ENCODE results near the gene TSPAN13.

Gene TSPAN13

DNA sequence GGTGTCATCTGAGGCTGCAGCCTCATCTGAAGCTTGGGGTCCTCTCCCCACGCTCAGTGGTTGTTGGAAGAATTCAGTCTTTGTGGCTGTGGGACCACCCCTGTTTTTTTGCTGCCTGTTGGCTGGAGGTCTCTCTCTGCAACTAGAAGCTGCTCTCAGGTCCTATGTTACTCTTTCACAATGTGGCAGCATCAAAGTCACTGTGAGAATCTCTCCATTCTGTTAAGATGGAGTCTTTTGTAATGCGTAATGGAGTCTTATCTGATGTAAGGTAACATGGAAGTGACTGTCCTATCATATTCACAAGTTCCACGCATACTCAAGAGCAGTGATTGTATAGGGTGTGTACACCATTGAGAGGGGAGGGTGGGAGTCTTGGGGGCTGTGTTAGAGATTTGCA is 24.9 kb downstream of the TSPAN13 start:
- DNase-seq, result no peak

DNA sequence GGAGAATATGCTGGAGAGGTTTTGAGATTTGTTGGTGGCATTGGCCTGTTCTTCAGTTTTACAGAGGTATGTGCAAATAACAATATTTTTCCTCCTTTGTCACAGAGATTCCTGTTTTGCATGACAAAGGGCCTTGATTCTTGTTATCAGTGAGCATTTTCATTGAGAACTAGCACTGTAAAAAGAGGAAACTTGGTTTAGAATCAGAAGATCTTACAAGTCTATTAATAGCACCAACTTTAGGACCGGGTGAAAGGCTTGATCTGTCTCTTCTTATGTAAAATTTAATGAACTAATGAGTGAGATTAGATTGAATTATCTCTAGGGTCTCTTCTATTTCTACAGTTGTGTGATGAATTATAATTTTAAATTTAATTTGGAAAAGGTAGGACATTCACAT is 25.5 kb downstream of the TSPAN13 start:
- no peak for DNase-seq

DNA sequence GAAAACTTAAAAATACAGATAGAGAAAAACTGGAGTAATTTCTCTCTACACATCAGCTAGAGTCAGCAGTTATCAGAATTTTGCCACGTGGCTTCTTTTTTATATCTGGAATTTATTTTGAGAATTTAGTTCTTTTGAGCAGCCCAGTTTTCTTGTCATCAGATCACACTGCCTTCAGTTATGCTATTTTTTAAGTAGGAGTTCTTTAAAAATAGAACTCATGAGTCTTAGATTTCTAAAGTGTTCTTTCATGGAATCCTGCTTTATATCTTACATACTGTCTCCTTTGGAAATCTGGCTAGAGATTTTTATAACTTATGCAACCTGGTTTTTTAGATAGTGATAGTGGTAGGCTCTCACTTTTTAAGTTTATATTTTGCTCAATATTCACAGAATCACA is 27.0 kb downstream of the TSPAN13 start:
- no peak for DNase-seq

DNA sequence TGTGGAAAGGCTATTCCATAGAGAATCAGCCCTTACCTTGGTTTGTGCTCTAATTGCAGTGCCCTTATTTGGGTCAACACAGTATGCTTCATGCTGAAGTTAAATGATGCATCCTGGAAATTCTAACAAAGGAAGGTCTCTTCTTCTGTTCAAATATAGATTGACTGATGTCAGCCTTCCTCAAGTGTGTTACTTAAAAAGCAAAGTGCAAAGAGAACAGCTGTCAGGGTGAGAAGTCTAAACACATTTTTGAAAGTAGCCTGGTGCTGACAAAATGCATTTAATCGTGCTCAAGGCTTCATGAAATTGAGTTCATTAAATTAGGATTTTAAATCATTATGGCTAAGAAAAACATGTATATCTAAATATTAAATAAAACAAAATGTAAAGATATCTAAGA is 31.8 kb downstream of the TSPAN13 start:
- DNase-seq, result peak; percentile 12

DNA sequence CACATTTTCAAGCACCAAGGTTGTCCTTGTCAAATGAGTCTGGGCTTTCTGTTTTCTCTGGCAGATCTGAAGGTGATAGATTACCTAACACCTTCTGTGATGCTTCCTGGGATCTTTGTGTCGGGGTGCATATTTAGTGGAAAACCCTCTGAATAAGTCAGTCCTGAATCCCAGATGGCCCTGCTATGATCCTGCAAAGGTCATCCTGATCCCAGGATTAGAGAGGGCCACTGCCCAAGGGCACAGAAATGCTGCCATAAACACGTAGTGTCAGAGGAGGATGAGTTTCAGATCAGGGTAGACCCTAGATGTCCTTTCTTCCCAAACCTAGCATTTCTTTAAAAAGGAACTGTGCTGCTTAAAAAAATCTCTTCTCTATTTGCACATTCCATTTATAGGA is 32.3 kb downstream of the TSPAN13 start:
- no peak for DNase-seq

DNA sequence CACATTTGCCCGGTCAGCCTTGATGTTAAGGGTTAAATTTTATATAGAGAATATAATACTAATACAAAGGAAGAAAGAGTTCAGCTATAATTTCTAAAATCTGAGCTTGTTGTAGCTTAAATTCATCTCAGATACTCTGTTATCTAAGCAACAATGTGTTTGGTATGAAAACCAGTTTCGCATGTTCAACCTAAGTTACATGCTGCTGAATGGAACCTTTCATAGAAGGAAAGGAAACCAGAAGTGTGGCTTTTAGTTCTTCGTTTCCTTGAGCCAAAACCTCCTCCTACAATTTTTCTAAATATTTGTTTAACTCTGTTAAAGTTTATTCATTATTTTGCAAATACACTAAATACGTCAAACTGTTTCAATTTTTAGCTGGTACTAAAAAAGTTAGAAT is 32.7 kb downstream of the TSPAN13 start:
- DNase-seq, result no peak

DNA sequence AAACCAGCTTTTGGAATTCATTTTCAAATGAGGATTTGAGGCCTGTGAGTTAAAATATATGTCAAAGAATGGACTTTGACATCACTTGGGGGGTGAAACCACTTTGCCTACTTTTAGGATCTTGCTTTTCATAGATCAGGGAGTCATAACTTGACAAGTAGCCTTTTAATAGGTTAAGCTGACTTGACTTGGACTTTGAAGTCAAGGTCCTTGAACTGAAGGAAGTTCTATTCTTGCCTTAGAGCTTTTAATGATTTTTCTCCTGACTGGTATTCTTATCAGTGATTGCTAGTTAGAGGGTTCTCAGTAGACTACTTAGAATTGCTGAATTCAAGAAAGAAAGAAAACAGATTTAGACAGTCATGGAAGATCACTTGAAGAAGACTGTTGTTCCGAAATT is 33.6 kb downstream of the TSPAN13 start:
- DNase-seq, result no peak

DNA sequence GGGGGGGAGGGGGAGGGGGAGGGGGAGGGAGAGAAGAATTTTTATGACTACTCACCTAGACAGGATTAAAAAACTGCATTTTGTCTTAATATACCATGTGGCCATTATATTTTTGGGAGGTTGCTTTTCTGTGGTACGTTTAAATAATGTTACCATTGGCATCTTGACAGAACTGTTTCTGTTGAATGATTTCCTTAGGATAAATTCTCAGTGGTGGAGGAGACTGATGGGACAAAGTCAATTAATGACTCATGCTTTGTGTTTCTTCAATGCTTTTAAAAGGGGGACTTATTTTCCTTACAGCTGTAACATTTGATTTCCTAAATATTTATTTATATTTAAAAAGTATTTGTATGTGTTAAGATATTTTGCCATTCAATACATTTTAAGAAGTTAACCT is 37.5 kb downstream of the TSPAN13 start:
- no peak for DNase-seq

DNA sequence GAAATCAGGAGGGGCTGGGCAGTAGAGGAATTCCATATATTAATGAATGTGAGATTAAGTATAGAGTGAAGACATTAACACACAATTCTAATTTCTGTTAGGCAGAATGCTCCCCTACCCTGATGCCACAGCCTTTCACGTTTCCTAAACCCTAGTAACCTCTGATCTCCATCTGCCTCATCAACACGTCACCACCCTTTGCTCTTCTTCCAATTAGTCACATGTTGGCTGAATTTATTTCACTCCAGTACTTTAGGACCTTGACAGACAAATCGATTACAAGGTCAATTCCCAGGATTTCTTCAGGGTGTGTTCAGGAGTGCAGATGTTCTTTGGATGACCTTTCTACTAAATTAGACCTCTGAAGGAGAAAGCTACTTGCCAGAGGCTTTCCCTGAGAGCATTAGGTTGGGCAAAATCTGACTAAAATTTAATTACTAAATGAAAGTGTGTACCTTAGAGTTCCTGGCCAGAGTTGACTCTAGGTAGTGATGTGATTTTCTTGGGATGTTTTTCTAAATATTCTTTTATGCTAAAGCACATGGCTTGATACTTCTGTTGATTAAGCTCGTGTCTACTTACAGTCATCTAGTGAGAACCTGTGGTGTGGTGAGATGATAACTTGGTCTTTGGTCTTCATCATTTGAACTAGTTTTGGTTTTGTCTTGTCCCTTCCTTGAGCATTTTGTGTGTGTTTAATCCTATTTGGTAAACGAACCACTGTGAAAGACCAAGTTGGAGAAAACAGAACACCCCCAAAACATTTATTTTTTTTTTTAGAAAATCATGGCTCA is 38.5 kb downstream of the TSPAN13 start:
- no peak for DNase-seq

DNA sequence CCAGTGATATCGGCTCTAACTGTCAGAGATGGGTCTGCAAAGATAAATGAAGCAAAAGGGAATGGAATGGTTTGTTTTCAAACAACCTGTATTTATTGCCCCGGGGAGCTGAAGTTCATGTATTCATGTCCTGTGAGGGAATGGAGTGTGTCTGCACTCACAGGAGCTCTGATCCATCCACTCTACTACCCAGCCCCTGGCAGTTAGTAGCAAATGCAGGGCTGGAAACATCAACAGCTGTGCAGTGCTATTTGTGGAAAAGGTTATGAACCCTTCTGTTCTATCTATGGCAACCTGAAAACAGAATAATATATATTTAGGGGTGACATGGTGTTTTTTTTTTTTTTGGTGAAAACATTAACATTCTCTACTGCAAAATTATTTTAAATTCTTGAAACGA is 41.4 kb downstream of the TSPAN13 start:
- no peak for DNase-seq

DNA sequence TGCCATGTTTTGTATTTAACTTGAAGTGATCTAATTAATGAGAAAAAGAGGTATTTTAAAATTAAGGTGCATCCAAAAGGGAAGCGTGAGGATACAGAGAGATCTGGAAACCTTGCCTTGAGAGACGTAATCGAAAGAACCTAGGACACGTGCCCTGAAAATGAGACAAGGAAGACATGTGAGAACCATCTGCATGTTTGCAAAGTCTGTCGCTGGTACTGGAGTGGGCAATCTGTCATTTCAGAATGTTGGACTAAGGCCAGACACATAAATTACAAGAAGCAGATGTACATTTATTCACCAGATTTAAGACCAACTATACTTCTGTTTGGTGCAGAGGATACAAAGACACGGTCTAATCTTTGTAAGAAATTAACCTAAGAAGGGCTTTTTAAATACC is 42.1 kb downstream of the TSPAN13 start:
- DNase-seq, result peak; percentile 40

DNA sequence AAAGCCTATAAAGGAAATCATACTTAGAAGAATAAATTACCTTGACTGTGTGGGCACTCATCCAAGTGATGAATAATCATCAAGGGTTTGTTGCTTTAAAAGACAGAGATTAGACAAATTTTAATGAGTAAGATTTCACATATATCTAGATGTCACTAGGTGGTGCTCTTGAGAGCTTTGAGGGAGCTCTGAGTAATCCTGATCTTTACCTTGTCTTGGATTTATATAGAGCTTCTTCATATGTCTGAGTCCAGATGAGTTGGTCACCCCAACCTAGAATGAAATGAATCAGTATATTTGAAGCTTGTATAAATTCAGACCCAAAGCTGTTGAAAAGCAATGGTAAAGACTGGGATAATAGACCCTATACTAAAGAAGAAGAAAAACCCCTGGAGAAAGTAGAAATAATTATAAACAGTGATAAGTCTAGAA is 47.6 kb downstream of the TSPAN13 start:
- peak; percentile 62 for DNase-seq

DNA sequence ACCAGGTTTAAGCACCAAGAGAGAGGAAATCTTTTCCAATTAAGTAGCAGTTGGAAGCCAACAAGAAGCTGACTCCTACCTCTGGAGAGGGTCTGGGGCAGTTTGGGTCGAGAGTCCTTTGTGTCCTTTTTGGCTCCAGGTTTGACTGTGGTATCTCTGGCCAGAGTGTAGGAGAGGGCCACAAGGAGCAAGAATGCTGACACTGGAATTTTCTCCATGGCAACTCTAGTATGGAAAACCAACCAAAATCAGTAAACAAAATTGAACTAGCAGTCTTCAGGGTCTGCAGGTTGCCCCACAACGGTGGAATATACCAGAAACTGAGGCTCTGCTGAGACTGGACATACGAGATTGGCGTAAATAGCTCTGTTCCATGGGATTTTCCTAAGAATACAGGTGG is 48.0 kb downstream of the TSPAN13 start:
- DNase-seq, result no peak

DNA sequence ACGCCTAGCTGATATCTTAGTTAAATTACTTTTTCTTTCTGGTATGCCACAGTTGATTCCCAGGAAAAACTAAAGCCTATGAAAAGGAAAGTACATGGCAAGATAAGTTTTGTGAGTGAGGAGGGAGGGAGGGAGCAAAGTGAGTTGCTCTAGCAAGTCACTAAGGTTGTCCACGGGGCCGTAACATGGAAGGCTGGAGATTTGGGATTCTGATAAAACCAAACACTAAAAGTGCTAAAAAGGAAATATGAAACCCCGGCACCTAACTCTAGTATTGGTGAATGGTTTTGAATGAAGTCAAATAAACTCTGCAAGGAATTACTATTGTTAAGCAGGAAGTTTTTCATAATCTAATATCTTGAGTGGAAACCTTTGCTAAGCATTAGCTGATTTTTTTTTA is 49.6 kb downstream of the TSPAN13 start:
- no peak for DNase-seq

DNA sequence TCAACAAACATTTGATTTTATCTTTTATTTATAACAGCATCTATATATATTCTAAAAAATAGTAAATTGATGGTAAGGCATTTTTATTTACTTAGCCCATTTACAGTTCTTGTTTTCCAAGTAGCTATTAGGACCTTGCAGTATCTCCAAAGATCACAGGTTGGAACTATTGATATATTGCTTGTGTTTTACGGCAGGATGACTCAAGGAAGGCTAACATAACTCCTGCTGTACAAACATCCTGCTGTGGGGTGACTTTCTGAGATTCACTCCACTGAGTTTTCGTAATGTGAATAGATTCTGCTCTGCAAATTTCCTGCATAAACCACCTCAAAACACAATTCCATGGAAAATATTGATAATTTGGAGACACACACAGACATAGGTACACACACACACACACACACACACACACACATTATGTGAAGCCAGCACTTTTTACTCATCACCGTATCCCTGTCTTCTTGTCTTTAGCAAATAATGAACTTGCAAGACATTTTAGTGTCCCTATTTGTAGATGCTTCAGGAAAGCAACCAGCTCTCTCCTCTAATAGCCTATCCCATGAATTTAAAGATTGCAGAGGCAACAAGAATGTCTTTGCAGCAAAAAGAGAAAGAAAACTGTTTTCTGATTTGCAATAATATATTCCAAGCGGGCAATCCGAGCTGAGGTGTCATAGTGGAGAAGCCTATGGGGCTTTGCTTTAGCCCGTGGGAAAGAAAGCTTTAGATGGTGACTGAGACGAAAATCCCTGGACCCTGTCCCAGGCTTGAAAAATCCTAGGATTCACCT is 50.5 kb downstream of the TSPAN13 start:
- peak; percentile 24 for DNase-seq

DNA sequence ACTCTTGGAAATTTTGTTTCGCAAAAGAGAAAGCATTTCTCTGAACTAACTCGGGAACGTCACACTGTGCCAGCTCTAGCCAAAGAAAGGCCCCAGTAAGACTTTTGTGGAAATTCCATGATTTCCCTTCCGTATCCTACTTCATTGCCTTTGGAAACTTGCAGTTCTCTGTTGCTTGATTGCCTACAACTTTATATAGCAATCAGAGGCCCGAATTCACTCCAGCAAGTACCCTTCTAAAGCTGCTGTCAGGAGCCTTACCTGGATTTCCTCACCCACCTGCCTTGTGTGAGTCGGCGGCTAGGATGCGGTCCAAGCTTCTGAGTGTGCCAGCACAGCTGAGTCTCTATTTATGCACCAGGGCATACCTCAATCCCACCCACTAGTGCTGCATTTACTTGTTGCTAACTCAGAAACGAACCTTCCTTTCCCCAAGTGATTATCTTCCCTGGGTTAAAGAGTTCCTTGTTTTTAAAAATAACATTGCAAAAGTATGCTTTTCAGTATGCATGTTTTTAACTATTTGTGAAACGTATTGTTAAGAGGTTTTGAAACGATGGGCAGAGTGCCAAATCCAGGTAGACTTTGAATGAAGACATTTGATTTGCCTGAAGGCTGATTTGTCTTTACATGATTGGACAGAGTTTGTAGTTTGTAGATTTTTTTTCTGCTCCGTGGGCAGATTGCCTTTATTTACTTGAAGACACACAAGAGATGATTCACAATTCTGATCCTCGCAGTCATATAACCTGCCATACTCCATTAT is 51.3 kb downstream of the TSPAN13 start, which contains the start of gene AGR2:
Gene AGR2, minus strand, starts transcription at position 326 of the 766 bp plus-strand sequence. CDS start 3,203 bp downstream, outside the sequence.
- peak; percentile 32 for DNase-seq

DNA sequence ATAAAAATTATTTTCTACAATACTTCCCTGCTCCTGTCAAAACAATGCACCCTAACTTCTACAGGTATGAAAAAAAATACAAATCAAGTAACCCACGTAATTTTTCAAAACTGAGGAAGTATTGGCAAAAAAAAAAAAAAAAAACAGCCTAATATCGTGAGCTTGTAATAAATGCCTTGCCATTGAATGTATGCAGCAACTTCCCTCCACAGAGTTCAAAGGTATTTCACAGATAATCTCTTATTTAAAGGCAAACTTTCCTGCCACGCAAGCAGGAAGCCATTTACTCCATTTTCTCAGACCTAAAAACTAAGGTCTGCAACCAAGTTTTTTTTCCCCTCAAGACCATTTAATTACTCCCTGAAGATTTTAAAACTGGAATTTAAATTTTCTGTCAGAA is 51.9 kb downstream of the TSPAN13 start:
- no peak for DNase-seq

DNA sequence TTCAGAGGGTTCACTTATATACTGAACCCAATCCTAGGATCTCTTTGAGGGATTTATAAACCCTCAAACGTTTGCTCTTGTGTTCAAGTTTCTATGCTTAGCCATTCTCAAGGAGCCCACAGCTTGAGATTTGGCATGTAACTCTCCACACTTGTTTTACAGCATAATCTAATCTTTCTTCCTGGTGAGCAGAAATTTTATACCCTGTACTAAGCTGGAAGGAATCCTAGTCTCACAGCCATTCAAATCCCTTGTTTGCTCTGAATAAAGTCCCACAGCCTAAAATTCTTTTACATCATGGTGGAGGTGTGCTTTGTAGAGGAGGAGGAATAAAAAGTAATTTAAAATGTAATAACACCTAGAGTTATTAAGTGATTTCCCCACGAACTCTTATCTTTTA is 56.6 kb downstream of the TSPAN13 start:
- DNase-seq, result no peak

DNA sequence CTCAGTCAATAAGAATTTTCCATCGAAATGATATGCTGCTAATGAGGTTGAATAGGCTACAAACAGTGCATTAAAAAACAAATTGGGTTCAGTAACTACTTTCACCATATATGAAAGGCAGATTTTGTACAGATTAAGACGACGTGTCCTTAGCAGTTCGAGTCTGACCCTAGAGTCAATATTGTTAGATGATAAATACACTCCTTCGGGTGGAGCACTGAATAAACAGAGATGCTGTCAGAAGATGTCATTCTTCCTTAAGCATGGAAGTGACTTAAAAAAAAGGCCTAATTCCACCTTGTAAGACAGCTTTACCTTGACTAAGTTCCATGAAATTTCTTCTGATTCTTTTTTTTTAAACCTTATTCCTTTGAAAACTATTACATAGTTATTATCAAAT is 57.0 kb downstream of the TSPAN13 start:
- DNase-seq, result no peak

DNA sequence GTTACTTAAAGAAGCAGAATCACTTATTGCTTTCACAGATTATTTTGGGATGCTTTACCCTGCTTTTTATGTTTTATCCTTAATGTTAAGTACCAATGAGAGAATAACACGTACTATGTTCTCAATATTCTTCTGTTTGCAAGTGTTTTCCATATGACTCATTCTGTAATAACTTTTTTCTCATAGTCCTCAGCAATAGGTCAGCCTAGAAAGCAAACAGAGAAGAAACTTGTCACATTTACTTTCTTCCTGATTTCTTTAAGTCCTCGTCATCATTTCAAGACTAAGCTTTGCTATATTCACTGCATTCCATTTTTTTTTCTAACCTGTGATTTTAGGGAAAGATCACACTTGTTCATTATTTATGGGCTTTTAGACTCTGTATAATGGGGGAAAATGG is 58.0 kb downstream of the TSPAN13 start:
- DNase-seq, result no peak

DNA sequence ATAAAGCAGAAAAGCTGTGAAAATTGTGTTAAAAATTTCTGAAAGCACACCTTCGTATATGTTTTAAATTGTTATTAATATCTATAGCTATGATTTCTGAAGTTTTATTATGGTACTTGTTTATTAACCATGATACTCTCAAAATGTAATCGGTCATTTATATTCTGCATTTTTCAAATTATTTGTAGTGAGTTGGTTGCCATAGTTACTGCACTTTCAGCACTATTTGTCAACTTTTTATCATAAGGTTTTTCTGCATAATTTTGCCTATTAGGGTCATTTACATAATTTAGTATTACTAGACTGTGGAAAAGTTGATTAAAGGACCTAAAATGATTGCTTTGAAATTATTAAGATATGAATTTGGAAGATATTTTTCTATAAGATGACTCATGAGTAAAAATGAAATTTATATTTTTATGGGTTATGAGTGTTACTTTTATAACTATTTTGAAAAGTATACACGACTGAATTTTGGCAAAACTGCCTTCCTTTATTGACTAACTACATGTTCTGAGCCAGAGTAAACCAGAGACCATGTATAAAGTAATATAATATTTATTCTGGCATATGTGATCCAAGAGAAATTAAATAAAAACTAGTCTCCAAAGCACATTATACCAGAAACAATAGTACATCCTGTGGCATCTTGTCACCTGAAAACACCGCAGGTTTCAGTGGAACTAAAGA is 59.1 kb downstream of the TSPAN13 start:
- DNase-seq, result no peak

DNA sequence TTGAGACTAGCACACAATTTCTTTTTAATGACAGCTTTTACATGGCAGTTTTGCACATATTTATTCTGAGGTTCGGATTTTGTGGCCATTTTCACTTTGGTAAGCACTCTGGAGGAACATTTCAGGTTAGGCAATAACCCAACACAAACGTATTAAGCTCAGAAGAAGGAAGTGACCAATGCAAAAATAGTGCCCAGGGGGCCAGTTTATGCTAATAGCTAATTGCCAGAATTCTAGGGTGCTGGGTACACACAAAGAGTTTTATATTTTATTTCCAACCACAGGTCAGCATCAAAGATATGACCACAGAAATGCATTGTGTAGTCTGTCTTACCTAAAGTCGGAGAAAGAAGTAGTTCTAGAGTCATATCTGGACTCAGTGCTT is 59.7 kb downstream of the TSPAN13 start:
- DNase-seq, result no peak

DNA sequence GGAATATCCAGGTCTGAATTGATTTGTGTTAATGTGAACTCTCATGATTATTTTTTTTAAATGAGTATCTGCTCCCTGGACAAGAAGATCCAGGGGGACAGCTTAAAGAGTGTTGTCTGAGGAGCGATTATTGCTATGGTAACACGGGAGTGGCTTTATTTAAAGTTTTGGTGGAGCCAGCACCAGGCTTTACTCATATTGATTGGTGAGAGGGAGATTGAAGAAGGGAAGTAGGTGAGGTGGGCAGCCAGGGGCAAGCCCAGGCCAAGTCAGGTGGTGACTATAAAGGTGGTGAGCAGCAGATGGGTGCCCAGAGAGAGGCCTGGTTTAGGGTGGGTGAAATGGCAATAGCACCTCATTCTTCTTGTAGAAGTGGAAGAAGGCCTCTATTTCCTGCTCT is 61.4 kb downstream of the TSPAN13 start:
- no peak for DNase-seq
